ENCODE measurements around the gene TMPRSS3.

- TF ChIP-seq POLR2A (IDR thresholded peaks at IDR 0.05) (no peak), POLR2AphosphoS5 (IDR thresholded peaks at IDR 0.05) (no peak)
- TF ChIP-seq, protein P1, sequence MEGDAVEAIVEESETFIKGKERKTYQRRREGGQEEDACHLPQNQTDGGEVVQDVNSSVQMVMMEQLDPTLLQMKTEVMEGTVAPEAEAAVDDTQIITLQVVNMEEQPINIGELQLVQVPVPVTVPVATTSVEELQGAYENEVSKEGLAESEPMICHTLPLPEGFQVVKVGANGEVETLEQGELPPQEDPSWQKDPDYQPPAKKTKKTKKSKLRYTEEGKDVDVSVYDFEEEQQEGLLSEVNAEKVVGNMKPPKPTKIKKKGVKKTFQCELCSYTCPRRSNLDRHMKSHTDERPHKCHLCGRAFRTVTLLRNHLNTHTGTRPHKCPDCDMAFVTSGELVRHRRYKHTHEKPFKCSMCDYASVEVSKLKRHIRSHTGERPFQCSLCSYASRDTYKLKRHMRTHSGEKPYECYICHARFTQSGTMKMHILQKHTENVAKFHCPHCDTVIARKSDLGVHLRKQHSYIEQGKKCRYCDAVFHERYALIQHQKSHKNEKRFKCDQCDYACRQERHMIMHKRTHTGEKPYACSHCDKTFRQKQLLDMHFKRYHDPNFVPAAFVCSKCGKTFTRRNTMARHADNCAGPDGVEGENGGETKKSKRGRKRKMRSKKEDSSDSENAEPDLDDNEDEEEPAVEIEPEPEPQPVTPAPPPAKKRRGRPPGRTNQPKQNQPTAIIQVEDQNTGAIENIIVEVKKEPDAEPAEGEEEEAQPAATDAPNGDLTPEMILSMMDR (IDR thresholded peaks at IDR 0.05), result no peak
These were observed 51.2 kb downstream of the TMPRSS3 start for GRCh38 chr21:42344631-42345030.
